VCaP (cell line): ENCODE results near the gene CCDC191.
A peak's percentile ranks its signal among the peaks of the same experiment; 100 is the strongest.

Experiments
- H3K27ac ChIP-seq: fragments of 450-650 bp; 2 replicates; pipeline ENCODE4 v1.5.1; 2017
- TF ChIP-seq, protein P1 (sequence below): fragments of 450-650 bp; conservative IDR thresholded peaks from 2 replicates; pipeline ENCODE4 v1.5.1; 2017; ENCODE audit warnings: mild to moderate bottlenecking, moderate library complexity

CCDC191 gene

GRCh38 chr3:114093016-114093380 is 36.7 kb upstream of the CCDC191 start:
- TF ChIP-seq, protein P1, sequence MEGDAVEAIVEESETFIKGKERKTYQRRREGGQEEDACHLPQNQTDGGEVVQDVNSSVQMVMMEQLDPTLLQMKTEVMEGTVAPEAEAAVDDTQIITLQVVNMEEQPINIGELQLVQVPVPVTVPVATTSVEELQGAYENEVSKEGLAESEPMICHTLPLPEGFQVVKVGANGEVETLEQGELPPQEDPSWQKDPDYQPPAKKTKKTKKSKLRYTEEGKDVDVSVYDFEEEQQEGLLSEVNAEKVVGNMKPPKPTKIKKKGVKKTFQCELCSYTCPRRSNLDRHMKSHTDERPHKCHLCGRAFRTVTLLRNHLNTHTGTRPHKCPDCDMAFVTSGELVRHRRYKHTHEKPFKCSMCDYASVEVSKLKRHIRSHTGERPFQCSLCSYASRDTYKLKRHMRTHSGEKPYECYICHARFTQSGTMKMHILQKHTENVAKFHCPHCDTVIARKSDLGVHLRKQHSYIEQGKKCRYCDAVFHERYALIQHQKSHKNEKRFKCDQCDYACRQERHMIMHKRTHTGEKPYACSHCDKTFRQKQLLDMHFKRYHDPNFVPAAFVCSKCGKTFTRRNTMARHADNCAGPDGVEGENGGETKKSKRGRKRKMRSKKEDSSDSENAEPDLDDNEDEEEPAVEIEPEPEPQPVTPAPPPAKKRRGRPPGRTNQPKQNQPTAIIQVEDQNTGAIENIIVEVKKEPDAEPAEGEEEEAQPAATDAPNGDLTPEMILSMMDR, result no peak
- no peak overlapping the region for H3K27ac ChIP-seq

GRCh38 chr3:114092151-114093015 is 36.1 kb upstream of the CCDC191 start:
- no peak overlapping the region for H3K27ac ChIP-seq
- TF ChIP-seq, protein P1, result no peak

DNA sequence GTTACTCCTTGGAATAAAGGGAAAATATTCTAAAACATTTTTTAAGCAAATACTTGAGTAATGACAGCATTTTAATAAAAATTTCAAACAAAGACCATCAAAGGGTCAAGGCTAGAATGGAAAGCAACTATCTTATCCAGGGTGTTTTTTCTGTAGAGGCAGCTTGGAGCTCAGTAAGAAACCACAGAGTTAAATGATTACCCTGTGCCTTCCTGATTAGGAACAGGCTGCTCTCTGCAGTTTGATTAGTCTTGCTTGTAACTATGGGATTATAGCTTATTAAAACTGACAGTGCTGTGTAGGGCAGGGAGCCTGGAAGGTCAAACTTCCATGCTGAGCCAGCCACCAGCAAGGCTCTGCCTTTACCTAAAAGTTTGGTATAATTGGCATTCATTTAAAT is 33.3 kb upstream of the CCDC191 start:
- H3K27ac ChIP-seq, result peak overlapping the region; percentile 75

GRCh38 chr3:114086356-114086755 is 30.0 kb upstream of the CCDC191 start:
- TF ChIP-seq, protein P1, result no peak
- H3K27ac ChIP-seq, result no peak overlapping the region

More for the DNA sequence above, 33.3 kb upstream of the CCDC191 start:
- TF ChIP-seq, protein P1, result no peak

- no peak overlapping the region for H3K27ac ChIP-seq
- TF ChIP-seq, protein P1, result no peak
These were observed 26.8 kb upstream of the CCDC191 start for GRCh38 chr3:114083112-114083511.

DNA sequence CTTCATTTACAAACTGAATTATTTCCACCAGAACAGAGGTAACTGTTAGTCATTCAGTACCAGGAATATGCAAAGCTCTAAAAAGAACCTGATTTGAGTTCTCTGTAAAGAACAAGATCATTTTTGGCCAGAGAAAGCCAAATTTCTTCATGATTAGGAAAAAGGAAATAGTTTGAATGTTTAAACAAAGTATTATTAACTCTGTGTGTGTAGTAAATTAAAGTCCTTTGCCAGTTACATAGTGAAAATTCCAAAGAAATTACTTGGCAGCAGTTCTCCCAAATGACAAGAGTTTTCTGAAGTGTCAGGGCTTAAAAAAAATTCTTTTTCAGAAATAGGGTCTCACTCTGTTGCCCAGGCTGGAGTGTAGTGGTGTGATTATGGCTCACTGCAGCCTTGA is 24.7 kb upstream of the CCDC191 start:
- H3K27ac ChIP-seq, result no peak overlapping the region
- TF ChIP-seq, protein P1, result no peak

DNA sequence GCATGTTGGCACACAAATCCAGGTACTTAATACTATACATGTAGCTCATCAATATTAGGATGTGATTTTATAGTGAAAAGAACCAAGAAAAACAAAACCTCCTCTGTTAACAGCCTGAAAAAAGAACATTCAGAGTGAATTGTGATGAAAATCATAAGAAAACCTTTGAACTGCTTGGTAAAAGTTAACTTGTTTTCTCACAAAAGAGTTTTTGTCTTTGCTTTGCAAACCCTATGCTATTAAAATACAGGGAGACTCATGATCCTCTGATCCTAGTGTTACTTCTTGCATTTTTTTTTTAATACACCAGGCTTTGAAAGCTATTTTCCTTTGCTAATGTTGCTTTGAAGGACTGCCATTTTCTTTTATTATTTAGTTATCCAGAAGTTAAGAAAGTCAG is 23.9 kb upstream of the CCDC191 start:
- TF ChIP-seq, protein P1, result no peak
- no peak overlapping the region for H3K27ac ChIP-seq
